Activated T-helper 1 cell treated with anti-CD3 and anti-CD28 coated beads, Interleukin-2, amount 50 U/mL, for 16 hours (primary cell): ENCODE data around the gene FGF22.

ENCODE experiments used
- DNase-seq, 2 donors: peaks; one replicate each; pipeline ENCODE4 v3.0.0-alpha.2; 2020; ENCODE audit warnings: low read depth in 1 of 2, low spot score in 1 of 2

The FGF22 gene

DNA sequence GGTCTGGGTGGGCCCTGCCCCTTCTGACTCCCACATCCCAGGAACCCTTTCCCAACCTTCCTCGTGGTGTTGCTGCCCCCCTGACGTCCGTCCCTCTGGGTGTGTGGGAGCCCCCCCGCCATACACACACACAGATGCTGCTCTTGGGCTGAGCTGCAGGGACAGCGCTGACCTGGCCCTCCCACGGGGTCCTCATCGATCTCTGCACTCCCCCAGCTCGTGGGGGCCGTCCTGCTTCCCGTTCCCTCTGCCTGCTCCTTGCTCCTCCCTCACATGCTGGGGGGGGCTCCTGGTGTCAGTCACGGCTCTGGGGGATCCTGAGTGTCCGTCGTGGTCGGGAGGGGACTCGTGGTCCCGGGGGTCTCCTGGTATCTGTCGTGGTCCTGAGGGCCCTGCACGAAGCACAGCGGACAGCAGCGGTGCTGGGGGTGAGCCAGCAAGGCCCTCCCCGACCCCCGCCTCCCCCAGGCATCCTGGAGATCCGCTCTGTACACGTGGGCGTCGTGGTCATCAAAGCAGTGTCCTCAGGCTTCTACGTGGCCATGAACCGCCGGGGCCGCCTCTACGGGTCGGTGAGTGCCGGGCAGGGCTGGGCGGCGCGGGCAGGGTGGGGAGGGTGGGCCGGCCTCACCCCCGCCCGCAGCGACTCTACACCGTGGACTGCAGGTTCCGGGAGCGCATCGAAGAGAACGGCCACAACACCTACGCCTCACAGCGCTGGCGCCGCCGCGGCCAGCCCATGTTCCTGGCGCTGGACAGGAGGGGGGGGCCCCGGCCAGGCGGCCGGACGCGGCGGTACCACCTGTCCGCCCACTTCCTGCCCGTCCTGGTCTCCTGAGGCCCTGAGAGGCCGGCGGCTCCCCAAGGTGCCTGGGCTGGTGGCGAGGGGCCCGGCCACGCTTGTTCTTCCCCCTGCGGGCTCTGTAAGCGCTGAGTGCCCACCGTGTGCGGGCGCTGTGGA, 3.4 kb downstream of the FGF22 start:
- no peak for DNase-seq

DNA sequence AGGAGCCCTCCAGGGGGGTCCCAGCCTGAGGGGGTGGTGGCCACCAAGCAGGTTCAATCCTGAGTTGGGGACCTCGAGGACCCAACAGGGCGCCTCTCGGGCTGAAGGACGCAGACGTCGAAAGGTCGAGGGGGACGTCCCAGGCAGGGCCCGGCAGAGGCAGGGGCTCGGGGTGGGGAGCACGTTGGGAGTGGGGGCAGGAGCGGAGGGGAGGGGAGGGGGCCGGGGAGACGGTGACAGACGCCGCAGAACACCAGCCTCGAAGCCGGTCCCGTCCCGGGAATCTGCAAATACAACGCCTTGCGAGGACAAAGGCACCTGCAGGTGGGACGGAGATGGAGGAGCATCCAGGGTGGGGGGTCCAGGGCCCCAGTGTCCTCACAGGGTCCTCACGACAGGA, 4.1 kb downstream of the FGF22 start:
- DNase-seq, result no peak

DNA sequence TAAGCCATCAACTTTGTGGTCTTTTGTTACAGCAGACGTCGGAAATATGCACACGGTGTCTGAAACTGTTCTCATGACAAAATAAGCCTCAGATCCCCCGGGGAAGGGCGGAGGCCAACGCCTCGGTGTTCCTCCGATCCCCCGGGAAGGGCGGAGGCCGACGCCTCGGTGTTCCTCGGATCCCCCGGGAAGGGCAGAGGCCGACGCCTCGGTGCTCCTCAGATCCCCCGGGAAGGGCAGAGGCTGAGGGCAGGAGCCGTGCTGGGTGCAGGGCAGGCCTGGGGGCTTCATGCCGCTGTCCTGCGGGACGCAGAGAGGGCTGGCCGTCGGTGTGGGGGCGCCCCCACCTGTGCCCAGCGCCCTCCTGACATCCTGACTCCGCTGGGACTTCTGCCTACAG, 4.7 kb downstream of the FGF22 start:
- no peak for DNase-seq

DNA sequence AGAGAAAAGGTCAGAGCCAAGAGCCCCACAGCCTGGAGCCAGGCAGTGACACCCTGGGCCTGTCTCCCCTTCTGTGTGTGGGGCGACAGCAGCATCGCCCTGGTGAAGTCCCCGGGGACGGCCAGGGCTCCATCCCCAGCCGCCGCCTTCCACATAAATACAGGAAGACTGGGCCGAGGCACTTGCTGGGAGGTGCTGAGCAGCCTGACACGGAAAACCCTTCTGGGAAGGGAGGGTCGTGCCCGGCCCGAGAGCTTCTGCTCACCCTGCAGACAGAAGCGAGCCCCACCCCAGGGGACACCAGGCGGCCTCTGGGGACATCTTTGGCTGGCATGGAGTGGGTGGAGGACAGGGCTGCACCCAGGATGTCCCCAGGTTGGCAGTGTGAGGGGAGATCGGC, 5.1 kb downstream of the FGF22 start:
- DNase-seq, result no peak

- DNase-seq, result no peak
Measured at GRCh38 chr19:645912-646778, 6.5 kb downstream of the FGF22 start.

- DNase-seq, result no peak
Measured at GRCh38 chr19:646779-647565, 7.3 kb downstream of the FGF22 start.

DNA sequence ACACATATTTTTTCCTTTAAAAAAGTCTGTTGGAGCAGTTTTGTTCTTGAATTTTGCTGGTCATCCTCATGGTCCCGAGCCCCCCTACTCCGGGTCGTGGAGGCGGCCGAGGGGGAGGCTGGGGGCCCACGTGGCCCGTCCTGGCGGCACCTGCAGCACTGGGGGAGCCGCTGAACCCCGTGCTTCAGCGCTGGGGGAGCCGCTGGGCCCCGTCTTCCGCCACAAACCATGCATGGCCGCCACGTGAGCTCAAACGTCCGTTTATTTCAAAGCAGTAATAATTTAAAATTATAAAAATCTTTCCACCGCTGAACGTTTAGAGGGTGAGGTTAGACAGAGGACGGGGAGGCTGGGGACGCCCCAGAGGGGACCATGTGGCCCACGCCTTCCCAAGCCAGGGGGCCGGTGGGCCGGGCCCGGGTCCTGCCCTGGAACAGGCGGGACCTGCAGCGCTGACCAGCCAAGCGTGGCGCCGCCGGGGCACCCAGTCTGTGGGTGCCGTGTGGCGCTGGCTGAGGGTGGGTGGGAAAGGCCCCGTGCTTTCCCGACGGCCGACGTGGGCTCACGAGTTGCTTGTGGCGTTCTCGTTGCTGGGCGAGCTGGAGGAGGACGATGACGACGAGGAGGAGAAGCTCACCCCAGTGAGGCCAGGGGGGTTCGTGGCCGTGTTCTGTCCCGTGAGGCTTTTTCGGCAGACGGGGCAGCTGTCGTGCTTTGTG, 8.0 kb downstream of the FGF22 start:
- DNase-seq, result no peak

- no peak for DNase-seq
Measured at GRCh38 chr19:648305-648704, 8.6 kb downstream of the FGF22 start.

- DNase-seq, result no peak
Measured at GRCh38 chr19:648904-649801, 9.5 kb downstream of the FGF22 start.

DNA sequence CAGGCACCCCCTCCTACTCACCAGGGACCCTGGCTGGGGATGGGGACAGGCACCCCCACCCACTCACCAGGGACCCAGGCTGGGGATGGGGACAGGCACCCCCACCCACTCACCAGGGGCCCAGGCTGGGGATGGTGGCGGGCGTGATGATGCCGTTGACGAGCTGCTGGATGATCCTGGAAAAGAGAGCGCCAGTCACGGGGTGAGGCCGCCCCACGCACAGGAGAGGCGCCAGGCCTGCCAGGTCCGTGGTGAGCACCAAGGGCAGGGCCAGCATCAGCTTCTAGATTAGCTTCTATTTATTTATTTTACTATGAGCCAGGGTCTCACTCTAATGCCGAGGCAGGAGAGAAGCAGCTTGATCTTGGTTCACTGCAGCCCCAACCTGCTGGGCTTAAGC, 10.4 kb downstream of the FGF22 start:
- DNase-seq, result no peak

- DNase-seq, result no peak
Measured at GRCh38 chr19:651114-651818, 11.6 kb downstream of the FGF22 start.

DNA sequence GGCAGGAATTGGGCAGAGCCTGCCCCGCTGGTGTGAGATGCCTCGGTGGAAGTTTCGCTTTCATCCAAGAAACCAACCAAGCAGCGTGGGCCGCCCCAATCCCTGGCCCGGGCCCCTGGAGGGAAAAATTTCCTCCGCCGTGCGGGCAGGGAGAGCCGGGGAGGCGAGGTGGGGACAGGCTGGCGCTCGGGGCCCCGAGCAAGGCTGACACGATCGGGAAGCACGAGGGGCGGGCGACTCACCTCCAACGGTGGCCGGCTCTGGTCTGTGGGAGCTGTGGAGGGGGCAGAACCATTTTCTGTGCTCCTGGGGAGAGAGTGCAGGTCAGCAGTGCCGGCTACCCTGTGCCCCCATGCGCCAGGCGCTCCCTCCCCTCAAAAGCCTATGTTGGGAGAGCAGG, 12.3 kb downstream of the FGF22 start:
- DNase-seq, result no peak

GRCh38 chr19:652467-653389, 13.0 kb downstream of the FGF22 start:
- no peak for DNase-seq

- DNase-seq, result no peak
Measured at GRCh38 chr19:653425-653824, 13.7 kb downstream of the FGF22 start.

- DNase-seq, result no peak
Measured at GRCh38 chr19:655691-656090, 16.0 kb downstream of the FGF22 start.

DNA sequence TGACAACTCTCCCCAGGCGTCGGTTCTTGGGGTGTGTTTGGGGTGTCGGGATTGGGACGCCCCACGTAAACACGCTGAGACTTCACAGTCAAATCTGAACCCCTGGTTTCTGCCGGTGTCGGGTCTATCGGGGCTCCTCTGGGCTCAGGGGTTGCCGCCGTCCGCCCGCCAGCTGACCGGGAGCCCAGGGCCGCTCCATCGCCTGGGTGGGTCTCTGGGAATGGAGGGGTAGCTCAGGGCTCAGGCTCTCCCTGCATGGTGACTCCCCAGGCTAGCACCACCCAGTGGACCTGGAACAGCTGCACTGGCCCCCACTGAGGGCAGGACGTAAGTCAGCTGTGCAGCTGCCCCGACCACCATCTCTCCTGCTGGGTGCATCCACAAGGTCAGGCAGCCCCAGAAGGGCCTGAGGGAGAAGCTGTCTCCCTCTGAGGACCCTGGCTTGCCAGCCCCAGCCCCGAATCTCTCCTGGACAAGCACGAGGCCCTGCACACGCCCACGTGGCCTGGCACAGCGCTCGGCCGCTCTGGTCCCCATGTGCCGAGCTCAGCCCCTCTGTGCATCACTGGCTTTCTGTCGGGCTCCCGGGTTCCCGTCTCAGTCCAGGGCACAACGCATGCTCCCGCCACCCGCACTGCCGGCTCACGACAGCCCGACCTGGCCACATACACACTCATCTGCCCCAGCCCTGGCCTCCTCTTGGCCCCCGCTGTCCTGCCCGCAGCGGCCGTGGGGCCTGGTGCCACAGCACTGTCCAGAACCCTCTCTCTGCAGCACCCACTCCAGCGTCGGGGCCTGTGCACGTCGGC, 17.3 kb downstream of the FGF22 start:
- no peak for DNase-seq

DNA sequence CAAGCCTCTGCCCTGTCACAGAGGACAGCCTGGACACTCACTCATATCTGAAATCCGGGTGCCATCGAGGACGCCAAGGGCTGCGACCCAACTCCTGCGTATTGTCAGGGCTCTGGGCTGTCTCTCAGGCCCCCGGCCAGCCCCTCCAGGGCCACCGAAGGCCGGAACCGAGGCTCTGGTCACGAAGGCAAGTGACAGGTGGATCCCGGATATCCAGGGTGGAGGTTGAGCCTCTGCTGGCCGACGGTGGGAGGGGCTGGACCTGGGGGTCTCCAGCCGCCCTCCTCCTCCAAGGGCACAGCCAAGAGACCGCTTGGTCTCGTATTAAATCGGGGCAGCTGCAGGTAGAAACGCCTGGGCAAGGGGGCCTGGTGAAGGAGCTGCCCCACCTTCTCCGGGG, 17.9 kb downstream of the FGF22 start:
- DNase-seq, result no peak
